ES-I3 (cell line): ENCODE data around the gene PLVAP.

Experiments
- H3K36me3 ChIP-seq: 2 replicates; pipeline ENCODE4 v1.6.1; 2013; ENCODE audit warnings: mild to moderate bottlenecking, low read length, control low read depth, moderate library complexity; ENCODE audit not compliant: insufficient read depth
- H3K4me1 ChIP-seq: 2 replicates; pipeline ENCODE4 v1.6.1; 2013; ENCODE audit warnings: mild to moderate bottlenecking, control low read depth, low read length; ENCODE audit not compliant: insufficient read depth
- H3K9ac ChIP-seq: 2 replicates; pipeline ENCODE4 v1.6.1; 2013; ENCODE audit warnings: low read depth, mild to moderate bottlenecking, low read length, moderate library complexity
- H3K9me3 ChIP-seq: 2 replicates; pipeline ENCODE4 v1.6.1; 2013; ENCODE audit warnings: mild to moderate bottlenecking, low read length, moderate library complexity; ENCODE audit not compliant: control insufficient read depth, insufficient read depth

Gene PLVAP

GRCh38 chr19:17406046-17406886, 29.1 kb upstream of the PLVAP start:
- no peaks in the 10 kb centered on the region for H3K9me3 ChIP-seq
- no peaks in the 10 kb centered on the region for H3K36me3 ChIP-seq
- H3K9ac ChIP-seq = no peak overlapping the region
- H3K4me1 ChIP-seq = peaks cover 19% of the 10 kb centered on the region

GRCh38 chr19:17405250-17406045, 28.3 kb upstream of the PLVAP start, which contains the start of gene BST2:
Gene BST2, minus strand, starts transcription at chr19:17405630. Its CDS starts 55 bp downstream, at chr19:17405575.
- Histone ChIP-seq H3K36me3 (no peaks in the 10 kb centered on the region), H3K9me3 (no peaks in the 10 kb centered on the region), H3K9ac (peak within 1 kb of the TSS; percentile 93), H3K4me1 (peaks cover 19% of the 10 kb centered on the region)

GRCh38 chr19:17404621-17405249, 27.6 kb upstream of the PLVAP start:
- H3K36me3 ChIP-seq = no peaks in the 10 kb centered on the region
- H3K9ac ChIP-seq = peak overlapping the region; percentile 93
- no peaks in the 10 kb centered on the region for H3K9me3 ChIP-seq
- peaks cover 19% of the 10 kb centered on the region for H3K4me1 ChIP-seq

- Histone ChIP-seq H3K36me3 (no peaks in the 10 kb centered on the region), H3K9ac (peak overlapping the region; percentile 93), H3K4me1 (peaks cover 19% of the 10 kb centered on the region), H3K9me3 (no peaks in the 10 kb centered on the region)
These were observed 26.9 kb upstream of the PLVAP start for GRCh38 chr19:17404015-17404414.

GRCh38 chr19:17402982-17403855, 26.1 kb upstream of the PLVAP start:
- Histone ChIP-seq H3K9me3 (no peaks in the 10 kb centered on the region), H3K36me3 (no peaks in the 10 kb centered on the region; the same call in 1 of the 2 replicates), H3K9ac (peak overlapping the region; percentile 93), H3K4me1 (peaks cover 19% of the 10 kb centered on the region)

GRCh38 chr19:17401628-17402027, 24.5 kb upstream of the PLVAP start:
- Histone ChIP-seq H3K9ac (no peak overlapping the region), H3K4me1 (peaks cover 15% of the 10 kb centered on the region), H3K36me3 (no peaks in the 10 kb centered on the region; the same call in 1 of the 2 replicates), H3K9me3 (no peaks in the 10 kb centered on the region)

- H3K9me3 ChIP-seq = no peaks in the 10 kb centered on the region
- no peak overlapping the region for H3K9ac ChIP-seq
- H3K4me1 ChIP-seq = no peaks in the 10 kb centered on the region
- no peaks in the 10 kb centered on the region; the same call in 1 of the 2 replicates for H3K36me3 ChIP-seq
These were observed 21.9 kb upstream of the PLVAP start for GRCh38 chr19:17398902-17399527.

- no peaks in the 10 kb centered on the region for H3K9me3 ChIP-seq
- H3K36me3 ChIP-seq = no peaks in the 10 kb centered on the region; the same call in 1 of the 2 replicates
- no peak overlapping the region for H3K9ac ChIP-seq
- no peaks in the 10 kb centered on the region; the same call in 1 of the 2 replicates for H3K4me1 ChIP-seq
These were observed 17.8 kb upstream of the PLVAP start for GRCh38 chr19:17394891-17395415.

- H3K36me3 ChIP-seq = no peaks in the 10 kb centered on the region; the same call in 1 of the 2 replicates
- no peak within 1 kb of the TSS for H3K9ac ChIP-seq
- no peaks in the 10 kb centered on the region for H3K9me3 ChIP-seq
- H3K4me1 ChIP-seq = no peaks in the 10 kb centered on the region; the same call in 1 of the 2 replicates
These were observed 16.8 kb upstream of the PLVAP start, which contains the start of gene CCDC194 for GRCh38 chr19:17393914-17394313. Gene CCDC194, minus strand, starts transcription at chr19:17394196. Its CDS starts 38 bp downstream, at chr19:17394158.

GRCh38 chr19:17393002-17393401, 15.9 kb upstream of the PLVAP start:
- Histone ChIP-seq H3K4me1 (no peaks in the 10 kb centered on the region; the same call in 1 of the 2 replicates), H3K9ac (no peak overlapping the region)

GRCh38 chr19:17391371-17392151, 14.4 kb upstream of the PLVAP start:
- Histone ChIP-seq H3K4me1 (no peaks in the 10 kb centered on the region; the same call in 1 of the 2 replicates), H3K9me3 (no peaks in the 10 kb centered on the region), H3K9ac (peak overlapping the region; percentile 83; the same call in 1 of the 2 replicates), H3K36me3 (no peaks in the 10 kb centered on the region)

More at GRCh38 chr19:17393002-17393401, 15.9 kb upstream of the PLVAP start:
- H3K36me3 ChIP-seq = no peaks in the 10 kb centered on the region
- no peaks in the 10 kb centered on the region for H3K9me3 ChIP-seq

- Histone ChIP-seq H3K9me3 (no peaks in the 10 kb centered on the region), H3K36me3 (no peaks in the 10 kb centered on the region), H3K9ac (peak overlapping the region; percentile 83; the same call in 1 of the 2 replicates), H3K4me1 (no peaks in the 10 kb centered on the region; the same call in 1 of the 2 replicates)
These were observed 13.7 kb upstream of the PLVAP start for GRCh38 chr19:17390665-17391370.
